HL-60 (cell line): ENCODE data around the gene GAREM1.
"Not testable (repeated sequence)": the region's sequence is repeated elsewhere in the genome, so short reads cannot be mapped to it uniquely, and the experiment has no call there.

Source experiments
- DNase-seq, 2 experiments: peaks; one replicate each; pipeline ENCODE4 v3.0.0-alpha.2; 2010 to 2020; ENCODE audit warnings: low read depth in 1 of 2, low spot score in 1 of 2
- H3K27ac ChIP-seq: fragments of 250-450 bp; sonication (Bioruptor Pico); replicated peaks from 2 replicates; pipeline ENCODE4 v1.5.1; 2020; ENCODE audit warnings: mild to moderate bottlenecking, moderate library complexity
- H3K27me3 ChIP-seq: fragments of 250-450 bp; sonication (Bioruptor Pico); 2 replicates; pipeline ENCODE4 v1.5.1; 2021; ENCODE audit warnings: mild to moderate bottlenecking, moderate library complexity; ENCODE audit not compliant: insufficient read depth, poor library complexity, severe bottlenecking
- H3K4me3 ChIP-seq: replicated peaks from 2 replicates; pipeline ENCODE4 v1.5.1; 2011; ENCODE audit warnings: mild to moderate bottlenecking, control low read depth, low read length; ENCODE audit not compliant: insufficient read depth
- GABPA ChIP-seq: IDR thresholded peaks from 2 replicates; pipeline ENCODE4 v1.6.1; 2012; ENCODE audit warnings: low read depth
- POLR2AphosphoS5 ChIP-seq: IDR thresholded peaks from 2 replicates; pipeline ENCODE4 v1.6.1; 2012; ENCODE audit warnings: low read depth
- SPI1 ChIP-seq: IDR thresholded peaks from 2 replicates; pipeline ENCODE4 v1.6.1; 2012; ENCODE audit warnings: low read depth, mild to moderate bottlenecking, borderline replicate concordance
- TF ChIP-seq, protein P1 (sequence below): IDR thresholded peaks from 2 replicates; pipeline ENCODE4 v1.6.1; 2012; ENCODE audit warnings: low read depth; ENCODE audit not compliant: insufficient replicate concordance
- TF ChIP-seq, protein P2 (sequence below): IDR thresholded peaks from one replicate; pipeline ENCODE4 v1.5.1; 2011; ENCODE audit warnings: low read length, control low read depth, inconsistent platforms; ENCODE audit not compliant: insufficient read depth

The GAREM1 gene

DNA sequence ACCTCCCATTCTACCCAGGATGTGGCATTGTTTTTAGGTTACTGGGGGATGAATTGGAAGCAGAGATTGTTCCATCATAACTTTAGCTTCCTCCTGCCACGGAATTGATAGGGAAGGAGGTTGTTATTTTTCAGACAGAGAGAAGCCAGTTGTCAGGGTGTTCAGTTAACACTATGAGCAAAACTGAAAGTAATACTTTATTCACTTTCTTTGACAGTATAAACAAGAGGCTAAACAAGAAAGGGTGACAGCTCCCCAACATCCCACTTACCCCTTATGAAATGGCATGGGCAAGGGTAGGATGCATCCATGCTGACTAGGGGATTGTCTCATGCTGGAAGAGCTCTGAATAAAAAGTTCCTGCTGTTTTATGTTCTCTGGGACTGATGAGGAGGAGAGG lies 36.4 kb upstream of the GAREM1 start:
- TF ChIP-seq, protein P1, sequence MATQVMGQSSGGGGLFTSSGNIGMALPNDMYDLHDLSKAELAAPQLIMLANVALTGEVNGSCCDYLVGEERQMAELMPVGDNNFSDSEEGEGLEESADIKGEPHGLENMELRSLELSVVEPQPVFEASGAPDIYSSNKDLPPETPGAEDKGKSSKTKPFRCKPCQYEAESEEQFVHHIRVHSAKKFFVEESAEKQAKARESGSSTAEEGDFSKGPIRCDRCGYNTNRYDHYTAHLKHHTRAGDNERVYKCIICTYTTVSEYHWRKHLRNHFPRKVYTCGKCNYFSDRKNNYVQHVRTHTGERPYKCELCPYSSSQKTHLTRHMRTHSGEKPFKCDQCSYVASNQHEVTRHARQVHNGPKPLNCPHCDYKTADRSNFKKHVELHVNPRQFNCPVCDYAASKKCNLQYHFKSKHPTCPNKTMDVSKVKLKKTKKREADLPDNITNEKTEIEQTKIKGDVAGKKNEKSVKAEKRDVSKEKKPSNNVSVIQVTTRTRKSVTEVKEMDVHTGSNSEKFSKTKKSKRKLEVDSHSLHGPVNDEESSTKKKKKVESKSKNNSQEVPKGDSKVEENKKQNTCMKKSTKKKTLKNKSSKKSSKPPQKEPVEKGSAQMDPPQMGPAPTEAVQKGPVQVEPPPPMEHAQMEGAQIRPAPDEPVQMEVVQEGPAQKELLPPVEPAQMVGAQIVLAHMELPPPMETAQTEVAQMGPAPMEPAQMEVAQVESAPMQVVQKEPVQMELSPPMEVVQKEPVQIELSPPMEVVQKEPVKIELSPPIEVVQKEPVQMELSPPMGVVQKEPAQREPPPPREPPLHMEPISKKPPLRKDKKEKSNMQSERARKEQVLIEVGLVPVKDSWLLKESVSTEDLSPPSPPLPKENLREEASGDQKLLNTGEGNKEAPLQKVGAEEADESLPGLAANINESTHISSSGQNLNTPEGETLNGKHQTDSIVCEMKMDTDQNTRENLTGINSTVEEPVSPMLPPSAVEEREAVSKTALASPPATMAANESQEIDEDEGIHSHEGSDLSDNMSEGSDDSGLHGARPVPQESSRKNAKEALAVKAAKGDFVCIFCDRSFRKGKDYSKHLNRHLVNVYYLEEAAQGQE = no peak
- TF ChIP-seq POLR2AphosphoS5 (no peak), SPI1 (no peak), GABPA (no peak)
- TF ChIP-seq, protein P2, sequence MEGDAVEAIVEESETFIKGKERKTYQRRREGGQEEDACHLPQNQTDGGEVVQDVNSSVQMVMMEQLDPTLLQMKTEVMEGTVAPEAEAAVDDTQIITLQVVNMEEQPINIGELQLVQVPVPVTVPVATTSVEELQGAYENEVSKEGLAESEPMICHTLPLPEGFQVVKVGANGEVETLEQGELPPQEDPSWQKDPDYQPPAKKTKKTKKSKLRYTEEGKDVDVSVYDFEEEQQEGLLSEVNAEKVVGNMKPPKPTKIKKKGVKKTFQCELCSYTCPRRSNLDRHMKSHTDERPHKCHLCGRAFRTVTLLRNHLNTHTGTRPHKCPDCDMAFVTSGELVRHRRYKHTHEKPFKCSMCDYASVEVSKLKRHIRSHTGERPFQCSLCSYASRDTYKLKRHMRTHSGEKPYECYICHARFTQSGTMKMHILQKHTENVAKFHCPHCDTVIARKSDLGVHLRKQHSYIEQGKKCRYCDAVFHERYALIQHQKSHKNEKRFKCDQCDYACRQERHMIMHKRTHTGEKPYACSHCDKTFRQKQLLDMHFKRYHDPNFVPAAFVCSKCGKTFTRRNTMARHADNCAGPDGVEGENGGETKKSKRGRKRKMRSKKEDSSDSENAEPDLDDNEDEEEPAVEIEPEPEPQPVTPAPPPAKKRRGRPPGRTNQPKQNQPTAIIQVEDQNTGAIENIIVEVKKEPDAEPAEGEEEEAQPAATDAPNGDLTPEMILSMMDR = no peak
- Histone ChIP-seq H3K27ac (no peak overlapping the region), H3K27me3 (peaks cover 3% of the 10 kb centered on the region), H3K4me3 (no peak overlapping the region)
- DNase-seq = no peak

DNA sequence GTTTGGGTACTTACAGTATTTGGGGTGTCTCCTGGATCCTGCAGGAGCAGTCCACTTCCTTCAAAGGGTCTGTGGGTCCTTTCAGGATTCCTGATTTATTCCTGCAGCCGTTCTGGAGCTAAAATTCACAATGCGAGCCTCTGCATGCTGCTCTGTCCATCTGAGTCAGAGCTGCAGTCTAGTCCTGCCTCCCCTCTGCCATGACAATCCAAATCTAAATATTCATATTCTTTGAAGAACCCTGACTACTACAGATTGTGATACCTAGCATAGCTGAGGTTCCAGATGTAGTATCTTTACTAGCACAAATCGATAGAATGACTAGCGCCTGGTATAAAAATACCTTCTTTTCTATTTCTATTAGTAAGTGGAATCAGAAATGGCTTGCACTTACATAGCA lies 31.3 kb upstream of the GAREM1 start:
- TF ChIP-seq SPI1 (no peak), GABPA (no peak), POLR2AphosphoS5 (no peak)
- TF ChIP-seq, protein P1 = no peak
- TF ChIP-seq, protein P2 = no peak
- H3K27me3 ChIP-seq = no peaks in the 10 kb centered on the region
- DNase-seq = no peak
- H3K4me3 ChIP-seq = no peak overlapping the region
- H3K27ac ChIP-seq = no peak overlapping the region

DNA sequence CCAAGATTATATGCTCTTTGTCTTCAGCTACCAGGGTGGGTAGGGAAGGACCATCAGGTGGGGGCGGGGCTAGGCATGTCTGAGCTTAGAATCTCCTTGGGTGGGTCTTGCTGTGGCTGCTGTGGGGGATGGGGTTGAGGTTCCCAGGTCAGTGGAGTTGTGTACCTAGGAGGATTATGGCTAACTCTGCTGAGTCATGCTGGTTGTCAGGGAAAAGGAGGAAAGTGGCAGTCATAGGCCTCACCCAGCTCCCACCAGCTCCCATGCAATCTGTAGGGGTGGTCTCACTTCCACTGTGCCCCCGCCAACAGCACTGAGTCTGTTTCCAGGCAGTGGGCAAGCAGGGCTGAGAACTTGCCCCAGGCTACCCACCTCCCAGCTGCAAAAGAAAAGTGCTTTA lies 30.6 kb upstream of the GAREM1 start:
- not testable (repeated sequence) for DNase-seq, H3K4me3 ChIP-seq, H3K27ac ChIP-seq, H3K27me3 ChIP-seq

DNA sequence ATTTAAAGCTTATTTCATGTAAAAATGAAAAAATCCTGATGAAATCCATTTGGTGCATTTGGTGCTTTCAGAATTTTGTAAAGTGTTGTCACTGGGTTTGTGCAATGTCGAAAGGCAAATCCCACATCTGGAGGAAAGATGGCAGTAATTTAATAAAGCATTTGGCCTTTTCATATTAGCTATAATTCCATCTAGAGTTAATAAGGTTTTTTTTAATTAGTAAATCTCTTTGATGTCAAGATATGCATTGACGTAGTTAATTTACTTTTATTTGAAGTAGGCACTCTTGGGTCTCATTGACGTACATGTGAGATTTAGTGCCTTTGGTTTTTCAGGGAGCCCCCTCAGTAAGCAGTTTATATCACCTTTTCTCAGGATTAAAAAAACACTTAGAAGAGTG lies 12.3 kb upstream of the GAREM1 start:
- Histone ChIP-seq H3K27me3 (peaks cover 20% of the 10 kb centered on the region), H3K4me3 (no peak overlapping the region), H3K27ac (no peak overlapping the region)
- TF ChIP-seq, protein P2 = no peak
- TF ChIP-seq GABPA = no peak
- no peak for DNase-seq
